Measurements from ENCODE around the gene FAM114A2.
"Not testable (repeated sequence)": the region's sequence is repeated elsewhere in the genome, so short reads cannot be mapped to it uniquely, and the experiment has no call there.

The FAM114A2 gene

DNA sequence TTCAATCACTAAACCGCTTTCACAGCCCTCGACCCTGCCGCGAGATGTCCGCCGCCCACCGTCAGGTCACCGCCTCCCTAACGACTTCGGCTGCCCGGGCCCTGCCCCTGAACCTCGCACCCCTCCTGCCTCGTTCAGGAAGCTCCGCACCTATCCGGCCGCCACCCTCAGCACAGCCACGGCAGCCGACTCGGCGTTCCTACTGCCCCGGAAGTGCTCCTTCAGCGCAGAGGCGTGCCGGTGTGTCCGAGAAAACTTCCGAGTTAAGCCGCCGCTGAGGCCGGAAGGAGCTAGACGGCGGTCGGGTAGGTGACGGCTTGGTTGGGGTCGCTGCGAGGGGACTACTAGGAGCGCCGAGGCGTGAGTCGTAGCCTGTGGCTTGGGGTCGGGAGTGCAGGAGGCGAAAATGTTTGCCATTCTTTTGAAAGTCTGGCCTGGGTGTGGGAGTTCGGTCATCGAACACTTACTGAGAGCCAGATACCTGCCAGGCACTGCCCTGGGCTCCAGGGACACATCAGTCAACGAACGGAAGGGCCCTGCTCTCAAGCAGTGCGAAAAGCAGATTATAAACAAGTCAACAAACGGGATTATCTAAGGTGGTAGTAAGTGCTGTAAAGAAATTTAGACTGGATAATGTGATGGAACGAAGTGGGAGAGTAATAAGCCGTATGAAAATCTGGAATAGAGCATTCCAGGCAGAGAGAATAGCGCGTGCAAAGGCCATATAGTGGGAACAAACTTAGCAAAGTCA is at the start of gene FAM114A2, which contains the start of gene MFAP3:
Gene FAM114A2, minus strand, starts transcription at position 204 of the 751 bp plus-strand sequence. CDS start 3,957 bp downstream, outside the sequence.
Gene MFAP3, plus strand, starts transcription at position 261 of the 751 bp plus-strand sequence. CDS start 10,756 bp downstream, outside the sequence.
- H3K9me3 Mint-ChIP-seq, result no peaks in the 10 kb centered on the region
- peaks cover 21 to 35% of the 10 kb centered on the region in 2 donors for H3K4me1 Mint-ChIP-seq
- peak within 1 kb of the TSS; percentile 95 to 97 for H3K4me3 Mint-ChIP-seq
- ATAC-seq (replicated peaks) (peak; percentile 99), DNase-seq (peak; percentile 88)
- H3K27me3 Mint-ChIP-seq, result no peaks in the 10 kb centered on the region
- peaks cover 3 to 17% of the 10 kb centered on the region in 2 donors for H3K36me3 Mint-ChIP-seq
- H3K27ac Mint-ChIP-seq, result peak within 1 kb of the TSS; percentile 97

DNA sequence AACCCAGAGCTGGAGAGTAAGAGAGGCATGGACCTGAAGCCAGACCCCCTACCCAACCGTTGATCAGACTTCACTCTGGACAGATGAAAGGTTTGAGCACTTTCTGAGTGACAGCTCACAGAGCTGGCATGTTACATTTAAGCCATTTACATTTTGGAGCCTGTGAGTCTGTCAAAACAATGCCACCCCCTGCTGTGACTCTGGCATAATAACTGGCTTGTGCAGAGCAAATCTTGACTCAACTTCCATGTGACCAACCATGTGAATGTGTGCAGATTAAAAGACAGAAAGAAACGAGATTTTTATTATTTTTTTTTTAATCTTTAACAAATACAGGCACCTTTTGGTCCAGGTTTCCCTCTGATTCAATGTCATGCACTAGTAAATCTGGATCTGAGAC is 48.5 kb upstream of the FAM114A2 start:
- no peak for ATAC-seq (replicated peaks)

GRCh38 chr5:154086641-154087040 is 47.9 kb upstream of the FAM114A2 start:
- ATAC-seq (replicated peaks) (no peak), DNase-seq (no peak)
- Mint-ChIP-seq H3K36me3 (no peaks in the 10 kb centered on the region), H3K27ac (no peak overlapping the region), H3K4me1 (no peaks in the 10 kb centered on the region), H3K4me3 (no peak overlapping the region), H3K27me3 (peaks cover 4 to 17% of the 10 kb centered on the region in 2 donors), H3K9me3 (no peaks in the 10 kb centered on the region)

More for the DNA sequence above, 48.5 kb upstream of the FAM114A2 start:
- peaks cover 9 to 21% of the 10 kb centered on the region in 2 donors for H3K27me3 Mint-ChIP-seq
- no peaks in the 10 kb centered on the region for H3K4me1 Mint-ChIP-seq
- no peaks in the 10 kb centered on the region for H3K36me3 Mint-ChIP-seq
- no peaks in the 10 kb centered on the region for H3K9me3 Mint-ChIP-seq
- H3K4me3 Mint-ChIP-seq, result no peak overlapping the region
- DNase-seq, result no peak
- no peak overlapping the region for H3K27ac Mint-ChIP-seq

GRCh38 chr5:154086146-154086545 is 47.4 kb upstream of the FAM114A2 start:
- peaks cover 0 to 14% of the 10 kb centered on the region in 2 donors for H3K27me3 Mint-ChIP-seq
- no peak for ATAC-seq (replicated peaks)
- H3K4me1 Mint-ChIP-seq, result no peaks in the 10 kb centered on the region
- H3K36me3 Mint-ChIP-seq, result no peaks in the 10 kb centered on the region
- H3K27ac Mint-ChIP-seq, result no peak overlapping the region
- H3K9me3 Mint-ChIP-seq, result no peaks in the 10 kb centered on the region
- no peak for DNase-seq
- no peak overlapping the region for H3K4me3 Mint-ChIP-seq

DNA sequence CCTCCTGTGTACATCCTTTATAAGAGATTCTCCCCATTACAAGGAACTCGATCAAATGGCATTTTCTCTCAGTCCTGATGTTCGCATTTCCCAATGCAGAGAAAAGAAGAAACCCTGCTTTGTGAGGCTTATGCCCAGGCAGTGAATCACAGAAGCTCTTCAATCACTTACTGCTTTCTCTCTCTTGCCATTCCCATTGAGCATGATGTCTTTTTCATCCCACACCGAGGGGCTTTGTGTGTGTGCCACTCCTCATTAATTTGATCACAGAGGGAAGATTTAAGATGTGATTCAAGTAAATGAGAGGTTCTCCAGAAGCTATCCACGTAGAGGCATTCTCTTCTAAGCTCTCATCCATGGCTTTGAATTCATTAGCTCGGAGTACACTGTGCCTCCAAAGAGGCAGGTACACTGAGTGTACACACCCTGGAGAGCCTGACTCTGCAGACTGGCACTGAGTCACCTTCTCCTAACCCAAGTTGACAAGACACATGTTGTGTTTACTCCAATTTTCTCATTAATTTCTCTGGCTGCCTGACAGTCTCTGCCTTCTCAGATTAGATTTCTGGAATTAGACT is 45.4 kb upstream of the FAM114A2 start:
- Mint-ChIP-seq H3K9me3 (no peaks in the 10 kb centered on the region), H3K4me3 (no peak overlapping the region), H3K4me1 (no peaks in the 10 kb centered on the region), H3K27ac (no peak overlapping the region), H3K27me3 (peaks cover 0 to 14% of the 10 kb centered on the region in 2 donors), H3K36me3 (no peaks in the 10 kb centered on the region)
- ATAC-seq (replicated peaks), result no peak
- no peak for DNase-seq

DNA sequence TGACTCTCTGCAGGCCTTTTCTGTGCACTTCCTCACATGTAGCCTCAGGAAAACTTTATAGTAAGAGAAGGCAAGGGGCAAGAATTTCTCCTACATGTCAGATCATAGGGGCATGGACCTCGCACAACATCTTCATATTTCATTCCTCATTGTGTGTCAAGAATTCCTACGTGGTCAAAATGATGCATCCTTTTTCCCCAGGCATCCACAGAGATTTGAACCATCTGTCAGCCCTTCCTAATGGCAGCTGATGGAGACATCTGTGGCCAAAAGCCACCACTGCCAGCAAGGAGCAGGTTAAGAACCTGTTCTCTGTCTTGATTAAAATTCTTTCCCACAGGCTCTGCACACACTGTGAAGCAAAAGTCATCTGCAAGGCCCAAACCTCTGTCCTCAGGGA is 42.5 kb upstream of the FAM114A2 start:
- H3K27ac Mint-ChIP-seq, result no peak overlapping the region
- no peak overlapping the region for H3K4me3 Mint-ChIP-seq
- no peaks in the 10 kb centered on the region for H3K36me3 Mint-ChIP-seq
- H3K27me3 Mint-ChIP-seq, result peaks cover 0 to 7% of the 10 kb centered on the region in 2 donors
- DNase-seq (no peak), ATAC-seq (replicated peaks) (no peak)
- no peaks in the 10 kb centered on the region for H3K9me3 Mint-ChIP-seq
- no peaks in the 10 kb centered on the region for H3K4me1 Mint-ChIP-seq

GRCh38 chr5:154078272-154078671 is 39.6 kb upstream of the FAM114A2 start:
- DNase-seq, result no peak
- Mint-ChIP-seq H3K27me3 (peaks cover 0 to 6% of the 10 kb centered on the region in 2 donors), H3K4me1 (no peaks in the 10 kb centered on the region), H3K4me3 (no peak overlapping the region), H3K36me3 (no peaks in the 10 kb centered on the region), H3K27ac (no peak overlapping the region), H3K9me3 (no peaks in the 10 kb centered on the region)
- ATAC-seq (replicated peaks), result no peak

- H3K27ac Mint-ChIP-seq, result no peak overlapping the region
- H3K9me3 Mint-ChIP-seq, result no peaks in the 10 kb centered on the region
- ATAC-seq (replicated peaks) (no peak), DNase-seq (no peak)
- no peaks in the 10 kb centered on the region for H3K36me3 Mint-ChIP-seq
- H3K27me3 Mint-ChIP-seq, result peaks cover 3 to 6% of the 10 kb centered on the region in 2 donors
- H3K4me1 Mint-ChIP-seq, result peaks cover 0 to under 1% of the 10 kb centered on the region in 2 donors
- H3K4me3 Mint-ChIP-seq, result no peak overlapping the region
Measured at GRCh38 chr5:154077696-154078095, 39.0 kb upstream of the FAM114A2 start.

GRCh38 chr5:154076240-154076922 is 37.7 kb upstream of the FAM114A2 start:
- DNase-seq (no peak), ATAC-seq (replicated peaks) (no peak)
- no peak overlapping the region for H3K4me3 Mint-ChIP-seq
- H3K27me3 Mint-ChIP-seq, result peaks cover 11 to 12% of the 10 kb centered on the region in 2 donors
- H3K4me1 Mint-ChIP-seq, result peaks cover 0 to 12% of the 10 kb centered on the region in 2 donors
- H3K36me3 Mint-ChIP-seq, result no peaks in the 10 kb centered on the region
- no peak overlapping the region for H3K27ac Mint-ChIP-seq
- H3K9me3 Mint-ChIP-seq, result no peaks in the 10 kb centered on the region

DNA sequence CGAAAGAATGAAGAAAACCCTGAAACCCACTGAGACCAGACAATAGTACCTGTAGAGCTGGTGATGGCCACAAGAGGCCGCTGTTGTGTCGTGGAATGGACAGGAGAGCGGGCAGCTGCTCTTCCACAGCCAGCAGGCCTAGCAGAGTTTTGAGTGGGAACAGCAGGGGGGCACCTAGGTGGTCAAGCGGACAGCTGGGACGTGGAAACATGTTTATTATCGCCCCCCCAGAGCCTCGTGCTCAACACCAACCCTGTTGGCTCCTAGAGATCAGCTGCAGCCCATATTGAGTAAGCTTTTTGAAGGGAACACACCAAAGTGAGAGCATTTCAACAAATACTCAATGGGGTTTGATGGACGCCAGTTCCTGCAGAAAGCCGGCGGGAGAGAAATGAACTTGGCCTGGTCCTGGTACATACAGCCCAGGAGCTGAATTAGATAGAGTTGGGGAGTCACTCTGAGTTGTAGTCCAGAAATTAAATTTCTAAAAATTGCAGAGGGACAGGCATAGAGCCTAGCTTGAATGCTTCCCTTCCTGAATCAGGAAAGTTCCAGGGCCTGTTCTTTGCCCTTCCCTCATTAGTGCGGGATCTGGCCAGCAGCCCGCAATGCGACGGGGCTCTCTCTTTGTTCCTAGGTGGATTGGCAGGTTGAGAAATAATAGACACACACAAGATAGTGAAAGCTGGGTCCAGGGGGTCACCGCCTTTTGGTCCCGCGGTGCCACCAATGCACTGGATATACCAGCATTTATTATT is 33.9 kb upstream of the FAM114A2 start:
- peaks cover 11 to 20% of the 10 kb centered on the region in 2 donors for H3K27me3 Mint-ChIP-seq
- peak; percentile 62 for DNase-seq
- H3K36me3 Mint-ChIP-seq, result no peaks in the 10 kb centered on the region
- H3K4me1 Mint-ChIP-seq, result peaks cover 0 to 12% of the 10 kb centered on the region in 2 donors
- no peaks in the 10 kb centered on the region for H3K9me3 Mint-ChIP-seq
- H3K27ac Mint-ChIP-seq, result peak overlapping the region; percentile 43
- ATAC-seq (replicated peaks), result peak; percentile 94 to 96
- no peak overlapping the region for H3K4me3 Mint-ChIP-seq

GRCh38 chr5:154071799-154072413 is 33.2 kb upstream of the FAM114A2 start:
- Mint-ChIP-seq H3K9me3 (no peaks in the 10 kb centered on the region), H3K4me1 (peaks cover 0 to 12% of the 10 kb centered on the region in 2 donors), H3K36me3 (no peaks in the 10 kb centered on the region), H3K4me3 (no peak overlapping the region), H3K27ac (no peak overlapping the region), H3K27me3 (peaks cover 11 to 19% of the 10 kb centered on the region in 2 donors)
- ATAC-seq (replicated peaks) (peak in 1 of 2 donors; percentile 22), DNase-seq (no peak)

- ATAC-seq (replicated peaks); H3K36me3 Mint-ChIP-seq; H3K27ac Mint-ChIP-seq; DNase-seq; H3K9me3 Mint-ChIP-seq; H3K4me3 Mint-ChIP-seq: not testable (repeated sequence)
- H3K4me1 Mint-ChIP-seq, result peaks cover 0 to 12% of the 10 kb centered on the region in 2 donors
- peaks cover 11 to 14% of the 10 kb centered on the region in 2 donors for H3K27me3 Mint-ChIP-seq
Measured at GRCh38 chr5:154069854-154070253, 31.1 kb upstream of the FAM114A2 start.

DNA sequence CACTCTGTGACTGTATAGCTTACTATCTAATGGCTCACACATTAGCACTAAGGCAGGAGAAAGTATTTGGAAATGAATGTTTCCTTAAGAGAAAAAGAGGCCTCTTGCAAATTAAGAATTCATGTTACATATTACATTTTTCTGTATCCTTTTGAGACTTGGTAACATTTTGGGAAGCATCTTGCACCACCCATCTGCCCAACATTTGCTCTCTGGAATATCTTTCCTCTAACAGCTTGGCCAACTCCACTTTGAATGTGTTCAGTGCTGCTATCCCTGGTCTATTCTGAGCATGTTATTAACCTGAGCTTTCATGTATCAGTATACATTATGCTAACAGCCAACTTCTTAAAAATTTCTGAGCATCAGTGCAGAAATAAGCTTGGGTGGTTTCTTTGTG is 27.3 kb upstream of the FAM114A2 start:
- H3K9me3 Mint-ChIP-seq, result no peaks in the 10 kb centered on the region
- ATAC-seq (replicated peaks) (no peak), DNase-seq (no peak)
- peaks cover 0 to 9% of the 10 kb centered on the region in 2 donors for H3K36me3 Mint-ChIP-seq
- peaks cover 0 to 5% of the 10 kb centered on the region in 2 donors for H3K27me3 Mint-ChIP-seq
- no peak overlapping the region for H3K4me3 Mint-ChIP-seq
- no peaks in the 10 kb centered on the region for H3K4me1 Mint-ChIP-seq
- H3K27ac Mint-ChIP-seq, result no peak overlapping the region
